GM12878 (cell line): ENCODE measurements around the gene EXPH5. TPM values are rescaled to one million over a fixed set of nuclear protein-coding genes. Genes with fewer than 3 reads are reported as not detected.

ENCODE experiments used
- ATAC-seq: fragments of 200-7000 bp; cut with Tn5 transposase; 3 replicates; pipeline ENCODE4 v1.9.1; 2020; ENCODE audit warnings: mild to moderate bottlenecking, moderate library complexity
- BruUV-seq: library from RNA; stranded (reverse); fragments of 400-500 nt; replicated peaks from 2 replicates; lab custom pipeline; 2021; lab: Mats Ljungman, UMichigan
- CTCF ChIA-PET: fragments of 300-600 bp; sonication (Branson Sonifier 250); formaldehyde crosslinking; extraction: SDS; loops from one replicate; lab custom pipeline; 2021; ENCODE audit warnings: inconsistent platforms; lab: Yijun Ruan, JAX
- POLR2A ChIA-PET: fragments of 350-600 bp; formaldehyde crosslinking; extraction: SDS; loops from one replicate; lab custom pipeline; 2021; ENCODE audit warnings: inconsistent platforms; lab: Charles Lee
- RAD21 ChIA-PET: fragments of 300-600 bp; sonication (Branson Sonifier 250); formaldehyde crosslinking; loops from one replicate; lab custom pipeline; 2023; ENCODE audit warnings: antibody characterized with exemption; ENCODE audit not compliant: unreplicated experiment; lab: Charles Lee
- SMC1A ChIA-PET: fragments of 300-600 bp; sonication (Branson Sonifier 250); formaldehyde crosslinking; loops from one replicate; lab custom pipeline; 2023; ENCODE audit not compliant: unreplicated experiment, uncharacterized antibody; lab: Charles Lee
- DNase-seq: peaks from one replicate; pipeline ENCODE4 v3.0.0-alpha.2; 2011; ENCODE audit warnings: low read depth, low spot score
- FAIRE-seq: peaks from 3 replicates; lab custom pipeline; 2011; peaks lifted over from hg19 to GRCh38; lab: Jason Lieb, UNC
- H2AFZ ChIP-seq: 2 replicates; pipeline ENCODE4 v1.6.0; 2011; ENCODE audit warnings: low read depth, low read length, control low read depth; ENCODE audit not compliant: control insufficient read depth
- H3K27ac ChIP-seq: 2 replicates; pipeline ENCODE4 v1.5.1; 2011; ENCODE audit warnings: control low read depth; ENCODE audit not compliant: control insufficient read depth, insufficient read depth
- H3K27me3 ChIP-seq, 2 experiments: replicated peaks in 1 of 2; 2 replicates each; pipeline versions ENCODE4 v1.6.0 to v1.6.1; 2011; ENCODE audit warnings: low read length in 1 of 2; ENCODE audit not compliant: control insufficient read depth in 2 of 2, insufficient read depth in 2 of 2
- H3K36me3 ChIP-seq, 2 experiments: 2 replicates each; pipeline ENCODE4 v1.5.1; 2011; ENCODE audit warnings: low read length in 1 of 2; ENCODE audit not compliant: control insufficient read depth in 2 of 2, insufficient read depth in 2 of 2
- H3K4me1 ChIP-seq: 2 replicates; pipeline ENCODE4 v1.6.1; 2011; ENCODE audit warnings: mild to moderate bottlenecking, low read length, moderate library complexity, mixed read lengths; ENCODE audit not compliant: control insufficient read depth, insufficient read depth
- H3K4me2 ChIP-seq: 2 replicates; pipeline ENCODE4 v1.6.0; 2011; ENCODE audit warnings: control low read depth; ENCODE audit not compliant: control insufficient read depth, insufficient read depth
- H3K4me3 ChIP-seq: fragments of 200-600 bp; sonication (generic); 2 replicates; pipeline ENCODE4 v1.5.1; 2016
- H3K79me2 ChIP-seq: 2 replicates; pipeline ENCODE4 v1.6.0; 2011; ENCODE audit warnings: low read length; ENCODE audit not compliant: control insufficient read depth, insufficient read depth
- H3K9ac ChIP-seq: 2 replicates; pipeline ENCODE4 v1.8.0; 2011; ENCODE audit warnings: low read length, control low read depth, mixed read lengths; ENCODE audit not compliant: control insufficient read depth, insufficient read depth
- H3K9me3 ChIP-seq: replicated peaks from 3 replicates; pipeline ENCODE4 v1.5.1; 2011; ENCODE audit warnings: mild to moderate bottlenecking, low read length; ENCODE audit not compliant: control insufficient read depth, insufficient read depth
- H4K20me1 ChIP-seq: 2 replicates; pipeline ENCODE4 v1.6.0; 2011; ENCODE audit not compliant: control insufficient read depth, insufficient read depth
- BMI1 ChIP-seq: fragments of 450-650 bp; IDR thresholded peaks from 2 replicates; pipeline ENCODE4 v1.6.1; 2016; ENCODE audit warnings: mild to moderate bottlenecking, moderate library complexity, borderline replicate concordance
- CHD4 ChIP-seq: fragments of 200-600 bp; sonication (generic); IDR thresholded peaks from 2 replicates; pipeline ENCODE4 v1.6.1; 2016; ENCODE audit warnings: mild to moderate bottlenecking
- DPF2 ChIP-seq: fragments of 450-650 bp; IDR thresholded peaks from 2 replicates; pipeline ENCODE4 v1.6.1; 2017; ENCODE audit warnings: mild to moderate bottlenecking
- EGR1 ChIP-seq, 2 experiments: IDR thresholded peaks; 1 replicate in 1 of 2; 2 replicates in 1 of 2; pipeline ENCODE4 v1.6.1; 2011 to 2012; ENCODE audit warnings: low read depth in 2 of 2, low read length in 2 of 2, borderline replicate concordance in 1 of 2, mild to moderate bottlenecking in 1 of 2, moderate library complexity in 1 of 2
- KLF5 ChIP-seq: fragments of 450-650 bp; IDR thresholded peaks from 2 replicates; pipeline ENCODE4 v1.6.1; 2014; ENCODE audit warnings: mild to moderate bottlenecking; ENCODE audit not compliant: partially characterized antibody
- LARP7 ChIP-seq: fragments of 450-650 bp; IDR thresholded peaks from 2 replicates; pipeline ENCODE4 v1.6.1; 2017; ENCODE audit warnings: mild to moderate bottlenecking
- STAT1 ChIP-seq: fragments of 450-650 bp; conservative IDR thresholded peaks from 2 replicates; pipeline ENCODE4 v1.6.1; 2014; ENCODE audit warnings: antibody characterized with exemption, mild to moderate bottlenecking
- WGBS: methylation state at CpG from one replicate; pipeline ENCODE4 v1.1.6; 2016; ENCODE audit warnings: low lambda C conversion rate; ENCODE audit not compliant: insufficient replicate concordance, insufficient coverage; ENCODE audit errors: missing lambda C conversion rate; 5-methylcytosine and 5-hydroxymethylcytosine counted together
- in situ Hi-C: fragments of 300-500 bp; cut with MboI; formaldehyde crosslinking; loops from 9 replicates; pipeline ENCODE4 v1.14.3; 2018; ENCODE audit warnings: mixed read lengths
- intact Hi-C: fragments of 100-400 bp; cut with micrococcal nuclease; formaldehyde crosslinking; loops from one replicate; pipeline ENCODE4 v1.14.2; 2022; ENCODE audit not compliant: unreplicated experiment
- polyA plus RNA-seq, 11 experiments: library from polyadenylated mRNA; depleted of rRNA in 4 of 11; unstranded in 6 of 11; stranded (reverse) in 5 of 11; fragments of >200 nt; fragmentation: Nextera tagmentation in 4 of 11; fragmentation: Illumina TruSeq in 1 of 11; extraction: Ambion mirVana in 4 of 11; extraction: Trizol in 1 of 11; gene quantifications; 1 replicate in 1 of 11; 2 replicates in 10 of 11; pipeline versions ENCODE4 v1.2.1 to v1.2.3, GENCODE V29; 2011 to 2016; ENCODE audit warnings: inconsistent platforms in 2 of 11, missing spikeins in 2 of 11, low read depth in 1 of 11
- total RNA-seq, 4 experiments: library from RNA; depleted of rRNA in 3 of 4; stranded (reverse); fragments of >200 nt in 3 of 4; fragmentation: Illumina TruSeq in 1 of 4; extraction: Trizol in 1 of 4; gene quantifications; 2 replicates each; pipeline versions ENCODE4 v1.2.1 to v1.2.3, GENCODE V29; 2013 to 2021
- TF ChIP-seq, protein P1 (sequence below): IDR thresholded peaks from 2 replicates; pipeline ENCODE4 v1.6.1; 2012; ENCODE audit warnings: low read depth, low read length, improper control_type of control experiment
- TF ChIP-seq, protein P2 (sequence below): fragments of 450-650 bp; IDR thresholded peaks from 2 replicates; pipeline ENCODE4 v1.6.1; 2017; ENCODE audit warnings: mild to moderate bottlenecking, moderate library complexity
- TF ChIP-seq, protein P3 (sequence below): IDR thresholded peaks from 2 replicates; pipeline ENCODE4 v1.6.1; 2012; ENCODE audit warnings: low read depth, low read length, improper control_type of control experiment
- TF ChIP-seq, protein P4 (sequence below): IDR thresholded peaks from 2 replicates; pipeline ENCODE4 v1.6.1; 2012; ENCODE audit warnings: low read depth, low read length, improper control_type of control experiment

Gene EXPH5
- total and polyA plus RNA-seq, 10 of the 15 experiments (the other 5 are each of a cell fraction or from before 2014, with no cell fraction given), result 0.69 to 11.1 (median 4.3) TPM

DNA sequence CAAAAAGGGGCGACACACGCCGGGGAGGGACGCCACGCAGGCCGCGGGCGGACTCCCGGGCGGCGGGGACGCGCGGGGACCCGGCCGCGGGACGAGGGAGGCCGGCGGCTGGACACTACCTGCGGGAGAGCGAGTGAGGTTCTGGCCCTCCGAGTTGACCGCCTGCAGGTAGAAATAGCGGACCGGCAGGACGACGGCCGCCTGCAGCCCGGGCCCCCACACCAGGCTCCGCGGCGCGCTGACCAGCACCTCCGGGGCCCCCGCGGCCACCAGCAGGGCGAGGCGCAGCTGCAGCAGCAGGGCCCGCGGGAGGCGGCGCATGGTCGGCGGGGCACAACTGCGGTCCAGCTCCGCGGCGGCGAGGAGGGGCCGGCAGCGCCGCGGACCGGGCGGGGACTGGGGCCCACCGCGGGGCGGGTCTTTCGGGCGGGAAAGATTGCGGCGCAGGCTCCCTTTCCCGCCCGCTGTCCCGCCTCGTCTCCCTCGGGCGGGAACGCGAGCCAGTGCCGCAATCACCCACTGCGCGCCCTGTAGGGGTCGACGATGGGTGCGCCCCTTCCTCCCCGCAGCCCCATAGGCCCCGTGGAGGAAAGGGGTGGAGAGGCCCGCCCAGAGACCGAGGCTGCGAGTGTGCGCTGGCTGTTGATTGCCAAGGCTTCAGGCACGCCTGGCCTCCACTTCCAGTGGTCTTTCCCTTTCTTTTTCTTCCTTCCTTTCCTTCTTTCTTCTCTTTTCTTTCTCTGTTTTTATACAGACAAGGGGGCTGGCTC lies 95.3 kb downstream of the EXPH5 start, which contains the start of gene POGLUT3:
TSS of gene POGLUT3 (minus strand) at position 339 of the 770 bp plus-strand sequence. CDS start at position 321, 18 bp downstream.
- in situ Hi-C loops, result no loop called here
- Histone ChIP-seq H3K4me1 (no peaks in the 10 kb centered on the region), H3K4me3 (peak within 1 kb of the TSS; percentile 65), H3K9me3 (no peaks in the 10 kb centered on the region), H3K4me2 (peak within 1 kb of the TSS; percentile 94), H2AFZ (peak within 1 kb of the TSS; percentile 79), H3K79me2 (peaks cover 10% of the 10 kb centered on the region), H3K9ac (peak within 1 kb of the TSS; percentile 97), H3K27ac (peak within 1 kb of the TSS; percentile 66), H3K36me3 (no peaks in the 10 kb centered on the region), H3K27me3 (no peaks in the 10 kb centered on the region), H4K20me1 (no peaks in the 10 kb centered on the region)
- BruUV-seq, result no TSS peak
- SMC1A ChIA-PET, result interaction anchor here (0.6 to 1.1 kb wide), 4 partner anchors 61 to 155 kb away, joined by 3 to 4 read pairs (median 3); no protein-coding TSS in a partner anchor
- intact Hi-C loops, result loop anchor here (10.0 kb wide), 1 partner anchor 273 kb away; the partner anchor contains the start of genes ATM and NPAT
- ATAC-seq (peak; percentile 83), DNase-seq (no peak), FAIRE-seq (no peak)
- WGBS, result 3% methylated on average over 70 of the region's 84 CpGs
- POLR2A ChIA-PET, result interaction anchor here (1.0 kb wide), 1 partner anchor 61 kb away, joined by 3 read pairs; no protein-coding TSS in a partner anchor
- CTCF ChIA-PET, result no interaction called here
- RAD21 ChIA-PET, result no interaction called here
- TF ChIP-seq, protein P1, sequence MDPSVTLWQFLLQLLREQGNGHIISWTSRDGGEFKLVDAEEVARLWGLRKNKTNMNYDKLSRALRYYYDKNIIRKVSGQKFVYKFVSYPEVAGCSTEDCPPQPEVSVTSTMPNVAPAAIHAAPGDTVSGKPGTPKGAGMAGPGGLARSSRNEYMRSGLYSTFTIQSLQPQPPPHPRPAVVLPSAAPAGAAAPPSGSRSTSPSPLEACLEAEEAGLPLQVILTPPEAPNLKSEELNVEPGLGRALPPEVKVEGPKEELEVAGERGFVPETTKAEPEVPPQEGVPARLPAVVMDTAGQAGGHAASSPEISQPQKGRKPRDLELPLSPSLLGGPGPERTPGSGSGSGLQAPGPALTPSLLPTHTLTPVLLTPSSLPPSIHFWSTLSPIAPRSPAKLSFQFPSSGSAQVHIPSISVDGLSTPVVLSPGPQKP, result no peak
- TF ChIP-seq CHD4, result no peak
- TF ChIP-seq, protein P2, sequence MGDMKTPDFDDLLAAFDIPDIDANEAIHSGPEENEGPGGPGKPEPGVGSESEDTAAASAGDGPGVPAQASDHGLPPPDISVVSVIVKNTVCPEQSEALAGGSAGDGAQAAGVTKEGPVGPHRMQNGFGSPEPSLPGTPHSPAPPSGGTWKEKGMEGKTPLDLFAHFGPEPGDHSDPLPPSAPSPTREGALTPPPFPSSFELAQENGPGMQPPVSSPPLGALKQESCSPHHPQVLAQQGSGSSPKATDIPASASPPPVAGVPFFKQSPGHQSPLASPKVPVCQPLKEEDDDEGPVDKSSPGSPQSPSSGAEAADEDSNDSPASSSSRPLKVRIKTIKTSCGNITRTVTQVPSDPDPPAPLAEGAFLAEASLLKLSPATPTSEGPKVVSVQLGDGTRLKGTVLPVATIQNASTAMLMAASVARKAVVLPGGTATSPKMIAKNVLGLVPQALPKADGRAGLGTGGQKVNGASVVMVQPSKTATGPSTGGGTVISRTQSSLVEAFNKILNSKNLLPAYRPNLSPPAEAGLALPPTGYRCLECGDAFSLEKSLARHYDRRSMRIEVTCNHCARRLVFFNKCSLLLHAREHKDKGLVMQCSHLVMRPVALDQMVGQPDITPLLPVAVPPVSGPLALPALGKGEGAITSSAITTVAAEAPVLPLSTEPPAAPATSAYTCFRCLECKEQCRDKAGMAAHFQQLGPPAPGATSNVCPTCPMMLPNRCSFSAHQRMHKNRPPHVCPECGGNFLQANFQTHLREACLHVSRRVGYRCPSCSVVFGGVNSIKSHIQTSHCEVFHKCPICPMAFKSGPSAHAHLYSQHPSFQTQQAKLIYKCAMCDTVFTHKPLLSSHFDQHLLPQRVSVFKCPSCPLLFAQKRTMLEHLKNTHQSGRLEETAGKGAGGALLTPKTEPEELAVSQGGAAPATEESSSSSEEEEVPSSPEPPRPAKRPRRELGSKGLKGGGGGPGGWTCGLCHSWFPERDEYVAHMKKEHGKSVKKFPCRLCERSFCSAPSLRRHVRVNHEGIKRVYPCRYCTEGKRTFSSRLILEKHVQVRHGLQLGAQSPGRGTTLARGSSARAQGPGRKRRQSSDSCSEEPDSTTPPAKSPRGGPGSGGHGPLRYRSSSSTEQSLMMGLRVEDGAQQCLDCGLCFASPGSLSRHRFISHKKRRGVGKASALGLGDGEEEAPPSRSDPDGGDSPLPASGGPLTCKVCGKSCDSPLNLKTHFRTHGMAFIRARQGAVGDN, result peak; percentile 13; the same call in 1 of the 2 replicates
- TF ChIP-seq DPF2, result peak; percentile 88; the same call in 1 of the 2 replicates
- TF ChIP-seq, protein P3, sequence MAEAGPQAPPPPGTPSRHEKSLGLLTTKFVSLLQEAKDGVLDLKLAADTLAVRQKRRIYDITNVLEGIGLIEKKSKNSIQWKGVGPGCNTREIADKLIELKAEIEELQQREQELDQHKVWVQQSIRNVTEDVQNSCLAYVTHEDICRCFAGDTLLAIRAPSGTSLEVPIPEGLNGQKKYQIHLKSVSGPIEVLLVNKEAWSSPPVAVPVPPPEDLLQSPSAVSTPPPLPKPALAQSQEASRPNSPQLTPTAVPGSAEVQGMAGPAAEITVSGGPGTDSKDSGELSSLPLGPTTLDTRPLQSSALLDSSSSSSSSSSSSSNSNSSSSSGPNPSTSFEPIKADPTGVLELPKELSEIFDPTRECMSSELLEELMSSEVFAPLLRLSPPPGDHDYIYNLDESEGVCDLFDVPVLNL, result 0 out of 2 replicates have a peak, but pooled peaks have one; percentile 14
- TF ChIP-seq, protein P4, sequence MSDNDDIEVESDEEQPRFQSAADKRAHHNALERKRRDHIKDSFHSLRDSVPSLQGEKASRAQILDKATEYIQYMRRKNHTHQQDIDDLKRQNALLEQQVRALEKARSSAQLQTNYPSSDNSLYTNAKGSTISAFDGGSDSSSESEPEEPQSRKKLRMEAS, result 0 out of 2 replicates have a peak, but pooled peaks have one; percentile 35
- TF ChIP-seq STAT1, result no peak
- TF ChIP-seq KLF5, result peak; percentile 39
- no peak for TF ChIP-seq BMI1
- TF ChIP-seq LARP7, result peak; percentile 93
- 0 out of 3 replicates have a peak, but pooled peaks of 1 of the 2 experiments have one; percentile 4 for TF ChIP-seq EGR1 (IDR thresholded peaks at IDR 0.05; ENCODE audit: borderline replicate concordance in 1 of 2, low read depth in 2 of 2, low read length in 2 of 2)
